HCT116 (cell line): ENCODE data around the gene TTLL11. TPM values are rescaled to one million over a fixed set of nuclear protein-coding genes. Genes with fewer than 3 reads are reported as not detected.

Experiments used
- ATAC-seq: fragments of 200-7000 bp; cut with Tn5 transposase; 2 replicates; pipeline ENCODE4 v1.9.1; 2020; ENCODE audit warnings: mild to moderate bottlenecking, moderate library complexity
- BruUV-seq: library from RNA; stranded (reverse); fragments of 400-500 nt; replicated peaks from 2 replicates; lab custom pipeline; 2021; lab: Mats Ljungman, UMichigan
- CTCF ChIA-PET: fragments of 300-600 bp; sonication (Branson Sonifier 250); formaldehyde crosslinking; loops from one replicate; lab custom pipeline; 2021; ENCODE audit warnings: antibody characterized with exemption; lab: Charles Lee
- POLR2A ChIA-PET: fragments of 300-600, 350-600 bp; sonication (Branson Sonifier 250); formaldehyde crosslinking; loops from one replicate; lab custom pipeline; 2021; ENCODE audit warnings: antibody characterized with exemption; lab: Charles Lee
- RAD21 ChIA-PET, 2 experiments: fragments of 300-600 bp; sonication (Branson Sonifier 250); formaldehyde crosslinking; loops; one replicate each; lab custom pipeline; 2023; ENCODE audit warnings: low total read pairs in 2 of 2; ENCODE audit not compliant: uncharacterized antibody in 2 of 2, unreplicated experiment in 2 of 2, low non-redundant PET in 1 of 2; lab: Charles Lee
- DNase-seq: peaks from one replicate; pipeline ENCODE4 v3.0.0-alpha.2; 2010; ENCODE audit warnings: low read depth, low spot score
- H2AFZ ChIP-seq: fragments of 200-600 bp; shearing (Covaris generic), sonication (generic); 2 replicates; pipeline ENCODE4 v1.6.1; 2017; ENCODE audit warnings: low read depth, mixed run types, mixed read lengths, antibody characterized with exemption, low read length; ENCODE audit not compliant: poor library complexity, severe bottlenecking
- H3K27ac ChIP-seq: 2 replicates; pipeline ENCODE4 v1.5.1; 2012; ENCODE audit warnings: low read depth, low read length
- H3K27me3 ChIP-seq: fragments of 200-600 bp; sonication (generic); 2 replicates; pipeline ENCODE4 v1.6.1; 2016; ENCODE audit warnings: mixed run types, low read length, mixed read lengths; ENCODE audit not compliant: insufficient read depth
- H3K36me3 ChIP-seq, 2 experiments: fragments of 200-500 bp in 1 of 2; fragments of 200-600 bp in 1 of 2; sonication (Bioruptor generic) in 1 of 2; sonication (generic) in 1 of 2; 2 replicates each; pipeline versions ENCODE4 v1.5.1 to v1.6.1; 2014 to 2016; ENCODE audit warnings: low read length in 2 of 2, inconsistent platforms in 1 of 2, mixed read lengths in 1 of 2, mixed run types in 1 of 2; ENCODE audit not compliant: insufficient read depth in 2 of 2, control insufficient read depth in 1 of 2
- H3K4me1 ChIP-seq, 2 experiments: fragments of 200-600 bp in 1 of 2; sonication (generic) in 1 of 2; 2 replicates each; pipeline versions ENCODE4 v1.5.1 to v1.6.1; 2012 to 2017; ENCODE audit warnings: low read length in 2 of 2, inconsistent platforms in 1 of 2, mild to moderate bottlenecking in 1 of 2, mixed read lengths in 1 of 2, mixed run types in 1 of 2, moderate library complexity in 1 of 2; ENCODE audit not compliant: insufficient read depth in 2 of 2, control insufficient read depth in 1 of 2
- H3K4me2 ChIP-seq: fragments of 200-600 bp; sonication (generic); 2 replicates; pipeline ENCODE4 v1.6.1; 2017; ENCODE audit warnings: mixed run types, low read length, mixed read lengths
- H3K4me3 ChIP-seq, 2 experiments: fragments of 200-600 bp in 1 of 2; sonication (generic) in 1 of 2; replicated peaks in 1 of 2; 2 replicates each; pipeline ENCODE4 v1.5.1; 2011 to 2016; ENCODE audit warnings: low read length in 2 of 2, control low read depth in 1 of 2, low read depth in 1 of 2, mild to moderate bottlenecking in 1 of 2, mixed read lengths in 1 of 2, mixed run types in 1 of 2
- H3K79me2 ChIP-seq: fragments of 200-600 bp; sonication (generic); 2 replicates; pipeline ENCODE4 v1.6.1; 2017; ENCODE audit warnings: mild to moderate bottlenecking, mixed run types, low read length, moderate library complexity, mixed read lengths; ENCODE audit not compliant: insufficient read depth
- H3K9ac ChIP-seq: fragments of 200-600 bp; sonication (generic); 2 replicates; pipeline ENCODE4 v1.6.1; 2016; ENCODE audit warnings: low read length, mixed read lengths
- H3K9me2 ChIP-seq: fragments of 200-600 bp; sonication (generic), shearing (Covaris generic); 2 replicates; pipeline ENCODE4 v1.6.1; 2017; ENCODE audit warnings: mixed run types, mild to moderate bottlenecking, moderate library complexity; ENCODE audit not compliant: insufficient read depth
- H3K9me3 ChIP-seq, 2 experiments: fragments of 200-500 bp in 1 of 2; fragments of 200-600 bp in 1 of 2; sonication (Bioruptor generic) in 1 of 2; sonication (generic) in 1 of 2; 2 replicates each; pipeline ENCODE4 v1.6.1; 2014 to 2017; ENCODE audit warnings: low read length in 2 of 2, mixed read lengths in 2 of 2, inconsistent platforms in 1 of 2, low read depth in 1 of 2, mild to moderate bottlenecking in 1 of 2, mixed run types in 1 of 2, moderate library complexity in 1 of 2; ENCODE audit not compliant: control insufficient read depth in 1 of 2, insufficient read depth in 1 of 2
- H4K20me1 ChIP-seq: fragments of 200-600 bp; sonication (generic), shearing (Covaris generic); 2 replicates; pipeline ENCODE4 v1.6.1; 2017; ENCODE audit warnings: mixed run types, mild to moderate bottlenecking, moderate library complexity; ENCODE audit not compliant: insufficient read depth
- CBX3 ChIP-seq: IDR thresholded peaks from 2 replicates; pipeline ENCODE4 v1.6.1; 2012; ENCODE audit warnings: low read depth
- CTCF ChIP-seq, 3 experiments: fragments of 200-600 bp in 1 of 3; sonication (generic) in 1 of 3; IDR thresholded peaks in 2 of 3; conservative IDR thresholded peaks in 1 of 3; 2 replicates each; pipeline ENCODE4 v1.5.1; 2012 to 2017; ENCODE audit warnings: low read depth in 2 of 3, low read length in 2 of 3, antibody characterized with exemption in 1 of 3, borderline replicate concordance in 1 of 3, control low read depth in 1 of 3, mild to moderate bottlenecking in 1 of 3, mixed read lengths in 1 of 3, mixed run types in 1 of 3, moderate library complexity in 1 of 3; ENCODE audit not compliant: insufficient read depth in 1 of 3
- EGR1 ChIP-seq: IDR thresholded peaks from 2 replicates; pipeline ENCODE4 v1.6.1; 2012; ENCODE audit warnings: low read depth
- ELF1 ChIP-seq: IDR thresholded peaks from 2 replicates; pipeline ENCODE4 v1.6.1; 2012; ENCODE audit warnings: low read depth, borderline replicate concordance
- EZH2 ChIP-seq: fragments of 200-600 bp; sonication (generic); IDR thresholded peaks from 2 replicates; pipeline ENCODE4 v1.6.1; 2017; ENCODE audit warnings: antibody characterized with exemption, mixed run types
- EZH2phosphoT487 ChIP-seq: fragments of 200-600 bp; IDR thresholded peaks from 2 replicates; pipeline ENCODE4 v1.6.1; 2018; ENCODE audit warnings: antibody characterized with exemption, borderline replicate concordance
- FOSL1 ChIP-seq: IDR thresholded peaks from 2 replicates; pipeline ENCODE4 v1.6.1; 2012; ENCODE audit warnings: low read depth
- JUND ChIP-seq: IDR thresholded peaks from 2 replicates; pipeline ENCODE4 v1.6.1; 2012
- MAX ChIP-seq: IDR thresholded peaks from 2 replicates; pipeline ENCODE4 v1.6.1; 2012
- POLR2A ChIP-seq: IDR thresholded peaks from 2 replicates; pipeline ENCODE4 v1.7.0; 2011; ENCODE audit warnings: borderline replicate concordance; ENCODE audit not compliant: insufficient read depth, insufficient read length; ENCODE audit errors: extremely low read depth
- POLR2AphosphoS5 ChIP-seq: IDR thresholded peaks from 2 replicates; pipeline ENCODE4 v1.6.1; 2011; ENCODE audit warnings: mild to moderate bottlenecking, low read depth, low read length, moderate library complexity
- RAD21 ChIP-seq: IDR thresholded peaks from 2 replicates; pipeline ENCODE4 v1.6.1; 2012; ENCODE audit warnings: low read depth, mild to moderate bottlenecking
- SIN3A ChIP-seq: IDR thresholded peaks from 2 replicates; pipeline ENCODE4 v1.6.1; 2012; ENCODE audit warnings: low read depth
- SP1 ChIP-seq: IDR thresholded peaks from 2 replicates; pipeline ENCODE4 v1.6.1; 2012; ENCODE audit warnings: low read depth
- TCF7L2 ChIP-seq: IDR thresholded peaks from 2 replicates; pipeline ENCODE4 v1.7.0; 2011; ENCODE audit warnings: borderline replicate concordance, inconsistent platforms; ENCODE audit not compliant: insufficient read depth, insufficient read length; ENCODE audit errors: extremely low read depth
- YY1 ChIP-seq: IDR thresholded peaks from 2 replicates; pipeline ENCODE4 v1.6.1; 2011; ENCODE audit warnings: low read length, low read depth, moderate library complexity, mild to moderate bottlenecking; ENCODE audit not compliant: insufficient replicate concordance; ENCODE audit errors: extremely low read depth
- ZFX ChIP-seq: fragments of 450-650 bp; IDR thresholded peaks from 2 replicates; pipeline ENCODE4 v1.6.1; 2017
- ZNF274 ChIP-seq: fragments of 200-500 bp; sonication (Bioruptor generic); IDR thresholded peaks from 2 replicates; pipeline ENCODE4 v1.6.1; 2014; ENCODE audit warnings: mild to moderate bottlenecking, low read depth, low read length, inconsistent platforms
- intact Hi-C: fragments of 100-400 bp; cut with micrococcal nuclease; formaldehyde crosslinking; loops from 2 replicates; pipeline ENCODE4 v1.10.0; 2022
- total RNA-seq: library from RNA; stranded (reverse); gene quantifications from one replicate; pipeline ENCODE4 v1.2.1, GENCODE V29; 2021; ENCODE audit not compliant: unreplicated experiment
- TF ChIP-seq, protein P1 (sequence below): IDR thresholded peaks from 2 replicates; pipeline ENCODE4 v1.6.1; 2011; ENCODE audit warnings: mild to moderate bottlenecking, low read length, moderate library complexity; ENCODE audit not compliant: insufficient replicate concordance; ENCODE audit errors: extremely low read depth
- TF ChIP-seq, protein P2 (sequence below): IDR thresholded peaks from 2 replicates; pipeline ENCODE4 v1.6.1; 2012

The TTLL11 gene
- total RNA-seq, 1 experiment from 2014 or later, result 2.2 TPM

- intact Hi-C loops, result no loop called here
- ChIA-PET CTCF (no interaction called here), POLR2A (no interaction called here), RAD21 (interaction anchor here in 1 of 2 experiments (0.7 kb wide), 1 partner anchor 362 kb away, joined by 4 read pairs; no protein-coding TSS in a partner anchor)
- no peak for ATAC-seq
- H3K27me3 ChIP-seq, result no peaks in the 10 kb centered on the region
- no TSS peak for BruUV-seq
- no peaks in the 10 kb centered on the region for H3K9me3 ChIP-seq
- no peaks in the 10 kb centered on the region for H4K20me1 ChIP-seq
- no peaks in the 10 kb centered on the region for H3K36me3 ChIP-seq
- no peak overlapping the region for H3K4me2 ChIP-seq
- DNase-seq, result no peak
- H3K27ac ChIP-seq, result no peak overlapping the region
- no peaks in the 10 kb centered on the region for H3K79me2 ChIP-seq
- no peaks in the 10 kb centered on the region for H3K9me2 ChIP-seq
- H3K9ac ChIP-seq, result no peak overlapping the region
- no peak overlapping the region for H2AFZ ChIP-seq
- TF ChIP-seq MAX (no peak), EZH2phosphoT487 (no peak), ZNF274 (no peak), ZFX (no peak), TCF7L2 (no peak), ELF1 (no peak), SP1 (no peak), RAD21 (no peak), CTCF (IDR thresholded peaks at IDR 0.05 in 2 of 3, conservative IDR thresholded peaks at IDR 0.05 in 1 of 3; ENCODE audit: borderline replicate concordance in 1 of 3, insufficient read depth in 1 of 3, low read depth in 2 of 3, low read length in 2 of 3) (no peak), SIN3A (no peak), POLR2AphosphoS5 (no peak), YY1 (no peak), EZH2 (no peak), JUND (no peak), FOSL1 (no peak), POLR2A (no peak), CBX3 (no peak), EGR1 (no peak)
- TF ChIP-seq, protein P1, sequence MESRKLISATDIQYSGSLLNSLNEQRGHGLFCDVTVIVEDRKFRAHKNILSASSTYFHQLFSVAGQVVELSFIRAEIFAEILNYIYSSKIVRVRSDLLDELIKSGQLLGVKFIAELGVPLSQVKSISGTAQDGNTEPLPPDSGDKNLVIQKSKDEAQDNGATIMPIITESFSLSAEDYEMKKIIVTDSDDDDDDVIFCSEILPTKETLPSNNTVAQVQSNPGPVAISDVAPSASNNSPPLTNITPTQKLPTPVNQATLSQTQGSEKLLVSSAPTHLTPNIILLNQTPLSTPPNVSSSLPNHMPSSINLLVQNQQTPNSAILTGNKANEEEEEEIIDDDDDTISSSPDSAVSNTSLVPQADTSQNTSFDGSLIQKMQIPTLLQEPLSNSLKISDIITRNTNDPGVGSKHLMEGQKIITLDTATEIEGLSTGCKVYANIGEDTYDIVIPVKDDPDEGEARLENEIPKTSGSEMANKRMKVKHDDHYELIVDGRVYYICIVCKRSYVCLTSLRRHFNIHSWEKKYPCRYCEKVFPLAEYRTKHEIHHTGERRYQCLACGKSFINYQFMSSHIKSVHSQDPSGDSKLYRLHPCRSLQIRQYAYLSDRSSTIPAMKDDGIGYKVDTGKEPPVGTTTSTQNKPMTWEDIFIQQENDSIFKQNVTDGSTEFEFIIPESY, result no peak
- TF ChIP-seq, protein P2, sequence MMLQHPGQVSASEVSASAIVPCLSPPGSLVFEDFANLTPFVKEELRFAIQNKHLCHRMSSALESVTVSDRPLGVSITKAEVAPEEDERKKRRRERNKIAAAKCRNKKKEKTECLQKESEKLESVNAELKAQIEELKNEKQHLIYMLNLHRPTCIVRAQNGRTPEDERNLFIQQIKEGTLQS, result no peak
- no peak overlapping the region for H3K4me3 ChIP-seq
- H3K4me1 ChIP-seq, result no peaks in the 10 kb centered on the region
Measured at GRCh38 chr9:121998513-121999049, 94.5 kb downstream of the TTLL11 start.
